Esophagus muscularis mucosa (tissue), 4 donors: ENCODE data around the gene TRAPPC5. TPM values are rescaled to one million over a fixed set of nuclear protein-coding genes. Genes with fewer than 3 reads are reported as not detected.

ENCODE experiments used
- DNase-seq: peaks from one replicate; pipeline ENCODE4 v3.0.0-alpha.2; 2017; ENCODE audit errors: extremely low spot score
- H3K27ac ChIP-seq, 4 donors: fragments of 200-600 bp; sonication (generic); replicated peaks in 1 of 4; 1 replicate in 3 of 4; 2 replicates in 1 of 4; pipeline ENCODE4 v1.5.1; 2016 to 2019; ENCODE audit warnings: mild to moderate bottlenecking in 1 of 4
- H3K27me3 ChIP-seq, 4 donors: fragments of 200-600 bp; sonication (generic); one replicate each; pipeline versions ENCODE4 v1.5.1 to v1.6.0; 2016 to 2019
- H3K36me3 ChIP-seq, 4 donors: fragments of 200-600 bp; sonication (generic); one replicate each; pipeline ENCODE4 v1.5.1; 2016 to 2019
- H3K4me1 ChIP-seq, 4 donors: fragments of 200-600 bp; sonication (generic); one replicate each; pipeline ENCODE4 v1.5.1; 2016 to 2019
- H3K4me3 ChIP-seq, 4 donors: fragments of 200-600 bp; sonication (generic); 1 replicate in 2 of 4; 2 replicates in 2 of 4; pipeline ENCODE4 v1.5.1; 2016 to 2019; ENCODE audit warnings: mild to moderate bottlenecking in 4 of 4, moderate library complexity in 1 of 4
- H3K9me3 ChIP-seq, 4 donors: fragments of 200-600 bp; sonication (generic); 1 replicate in 3 of 4; 2 replicates in 1 of 4; pipeline ENCODE4 v1.5.1; 2016 to 2019
- EP300 ChIP-seq: sonication (generic); formaldehyde crosslinking; IDR thresholded peaks from one replicate; pipeline ENCODE4 v1.6.1; 2017; ENCODE audit warnings: antibody characterized with exemption
- POLR2A ChIP-seq: fragments of 450-650 bp; IDR thresholded peaks from one replicate; pipeline ENCODE4 v1.6.1; 2017; ENCODE audit warnings: antibody characterized with exemption, moderate library complexity, mild to moderate bottlenecking, low read depth
- POLR2AphosphoS5 ChIP-seq, 2 donors: sonication (generic); formaldehyde crosslinking; IDR thresholded peaks; one replicate each; pipeline ENCODE4 v1.6.1; 2017; ENCODE audit warnings: antibody characterized with exemption in 2 of 2
- WGBS: methylation state at CpG from one replicate; pipeline ENCODE4 v1.1.5; 2018; 5-methylcytosine and 5-hydroxymethylcytosine counted together
- intact Hi-C: fragments of 100-400 bp; cut with DNase I; formaldehyde crosslinking; loops from one replicate; pipeline ENCODE4 v1.15.1; 2023
- total RNA-seq, 4 donors: library from RNA; depleted of rRNA; stranded (reverse); fragments of >200 nt; gene quantifications; one replicate each; pipeline versions ENCODE4 v1.1.0 to v1.2.1, GENCODE V29; 2016
- TF ChIP-seq, protein P1 (sequence below), 3 experiments: fragments of 200-600 bp in 2 of 3; fragments of 450-650 bp in 1 of 3; sonication (generic) in 2 of 3; IDR thresholded peaks; one replicate each; pipeline ENCODE4 v1.5.1; 2017 to 2019; ENCODE audit warnings: antibody characterized with exemption in 3 of 3, mild to moderate bottlenecking in 2 of 3, moderate library complexity in 1 of 3

The TRAPPC5 gene
- total RNA-seq, 4 donors from 2014 or later = 12.5 to 84.7 (median 64.8) TPM

DNA sequence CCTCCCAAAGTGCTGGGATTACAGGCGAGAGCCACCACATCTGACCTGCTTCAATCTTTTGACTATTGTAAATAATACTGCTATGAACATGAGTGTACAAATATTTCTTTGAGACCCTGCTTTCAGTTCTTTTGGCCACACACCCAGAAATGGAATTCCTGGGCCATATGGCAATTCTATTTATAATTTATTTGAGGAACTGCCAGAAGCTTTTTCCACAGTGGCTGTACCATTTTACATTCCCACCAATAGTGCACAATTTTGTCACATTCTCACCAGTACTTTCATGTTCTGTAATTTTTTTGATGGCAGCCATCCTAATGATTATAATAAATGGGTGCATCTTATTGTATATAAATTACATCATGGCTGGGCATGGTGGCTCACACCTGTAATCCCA, 35.0 kb downstream of the TRAPPC5 start:
- intact Hi-C loops = no loop called here
- H3K36me3 ChIP-seq = no peaks in the 10 kb centered on the region
- 65% methylated on average over 1 of the region's 1 CpG for WGBS
- no peaks in the 10 kb centered on the region for H3K4me1 ChIP-seq
- H3K27me3 ChIP-seq = peaks cover 0 to 18% (median 0%) of the 10 kb centered on the region in 4 donors
- H3K27ac ChIP-seq = no peak overlapping the region
- DNase-seq = no peak
- TF ChIP-seq POLR2AphosphoS5 (IDR thresholded peaks at IDR 0.05) (no peak), EP300 (no peak), POLR2A (no peak)
- TF ChIP-seq, protein P1, sequence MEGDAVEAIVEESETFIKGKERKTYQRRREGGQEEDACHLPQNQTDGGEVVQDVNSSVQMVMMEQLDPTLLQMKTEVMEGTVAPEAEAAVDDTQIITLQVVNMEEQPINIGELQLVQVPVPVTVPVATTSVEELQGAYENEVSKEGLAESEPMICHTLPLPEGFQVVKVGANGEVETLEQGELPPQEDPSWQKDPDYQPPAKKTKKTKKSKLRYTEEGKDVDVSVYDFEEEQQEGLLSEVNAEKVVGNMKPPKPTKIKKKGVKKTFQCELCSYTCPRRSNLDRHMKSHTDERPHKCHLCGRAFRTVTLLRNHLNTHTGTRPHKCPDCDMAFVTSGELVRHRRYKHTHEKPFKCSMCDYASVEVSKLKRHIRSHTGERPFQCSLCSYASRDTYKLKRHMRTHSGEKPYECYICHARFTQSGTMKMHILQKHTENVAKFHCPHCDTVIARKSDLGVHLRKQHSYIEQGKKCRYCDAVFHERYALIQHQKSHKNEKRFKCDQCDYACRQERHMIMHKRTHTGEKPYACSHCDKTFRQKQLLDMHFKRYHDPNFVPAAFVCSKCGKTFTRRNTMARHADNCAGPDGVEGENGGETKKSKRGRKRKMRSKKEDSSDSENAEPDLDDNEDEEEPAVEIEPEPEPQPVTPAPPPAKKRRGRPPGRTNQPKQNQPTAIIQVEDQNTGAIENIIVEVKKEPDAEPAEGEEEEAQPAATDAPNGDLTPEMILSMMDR (IDR thresholded peaks at IDR 0.05) = no peak
- H3K4me3 ChIP-seq = no peak overlapping the region
- H3K9me3 ChIP-seq = peaks cover 0 to 12% (median 8%) of the 10 kb centered on the region in 4 donors

DNA sequence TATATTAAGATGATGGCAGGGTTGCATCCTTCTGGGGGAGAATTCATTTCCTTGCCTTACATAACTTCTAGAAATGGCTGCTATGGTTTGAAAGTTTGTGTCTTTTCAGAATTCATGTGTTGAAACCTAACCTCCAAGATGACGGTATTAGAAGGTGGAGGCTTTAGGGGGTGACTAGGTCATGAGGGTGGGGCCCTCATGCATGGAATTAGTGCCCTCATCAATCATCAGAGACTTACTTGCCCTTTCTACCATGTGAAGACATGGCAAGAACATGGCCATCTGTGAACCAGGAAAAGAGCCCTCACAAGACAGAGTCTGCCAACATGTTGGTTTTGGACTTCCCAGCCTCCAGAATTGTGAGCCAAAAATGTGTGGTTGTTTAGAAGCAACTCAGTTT, 36.1 kb downstream of the TRAPPC5 start:
- intact Hi-C loops = no loop called here
- H3K4me1 ChIP-seq = no peaks in the 10 kb centered on the region
- H3K9me3 ChIP-seq = peaks cover 0 to 12% (median 8%) of the 10 kb centered on the region in 4 donors
- peaks cover 0 to 15% (median 0%) of the 10 kb centered on the region in 4 donors for H3K27me3 ChIP-seq
- no peaks in the 10 kb centered on the region for H3K36me3 ChIP-seq
- no peak overlapping the region for H3K4me3 ChIP-seq
- TF ChIP-seq EP300 = no peak
- TF ChIP-seq, protein P1 (IDR thresholded peaks at IDR 0.05) = no peak
- no peak for TF ChIP-seq POLR2A
- no peak for TF ChIP-seq POLR2AphosphoS5 (IDR thresholded peaks at IDR 0.05)
- no peak for DNase-seq
- no peak overlapping the region for H3K27ac ChIP-seq
- WGBS = 100% methylated on average over 1 of the region's 1 CpG

DNA sequence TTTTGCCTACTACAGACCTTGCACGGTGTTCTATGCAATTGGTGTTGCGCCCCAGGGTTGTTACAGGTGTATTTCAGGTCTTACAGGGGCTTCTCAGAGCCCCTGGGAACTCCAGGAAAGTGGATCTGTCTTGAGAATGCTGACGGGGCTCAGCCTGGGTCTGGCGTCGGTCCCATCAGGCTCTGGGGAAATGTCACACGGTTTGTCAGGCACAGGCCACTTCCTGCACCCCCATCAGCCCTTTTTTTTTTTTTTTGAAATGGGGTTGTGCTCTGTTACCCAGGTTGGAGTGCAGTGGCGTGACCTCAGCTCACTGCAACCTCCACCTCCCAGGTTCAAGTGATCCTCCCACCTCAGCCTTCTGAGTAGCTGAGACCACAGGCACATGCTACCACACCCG, 38.0 kb downstream of the TRAPPC5 start:
- Histone ChIP-seq H3K36me3 (no peaks in the 10 kb centered on the region), H3K4me1 (no peaks in the 10 kb centered on the region), H3K27ac (no peak overlapping the region), H3K27me3 (peaks cover 0 to 28% (median 0%) of the 10 kb centered on the region in 4 donors), H3K9me3 (peaks cover 0 to 12% (median 8%) of the 10 kb centered on the region in 4 donors), H3K4me3 (no peak overlapping the region)
- DNase-seq = no peak
- TF ChIP-seq POLR2AphosphoS5 (IDR thresholded peaks at IDR 0.05) (no peak), POLR2A (no peak), EP300 (no peak)
- TF ChIP-seq, protein P1 (IDR thresholded peaks at IDR 0.05) = no peak
- intact Hi-C loops = no loop called here
- WGBS = 52% methylated on average over 8 of the region's 8 CpGs

DNA sequence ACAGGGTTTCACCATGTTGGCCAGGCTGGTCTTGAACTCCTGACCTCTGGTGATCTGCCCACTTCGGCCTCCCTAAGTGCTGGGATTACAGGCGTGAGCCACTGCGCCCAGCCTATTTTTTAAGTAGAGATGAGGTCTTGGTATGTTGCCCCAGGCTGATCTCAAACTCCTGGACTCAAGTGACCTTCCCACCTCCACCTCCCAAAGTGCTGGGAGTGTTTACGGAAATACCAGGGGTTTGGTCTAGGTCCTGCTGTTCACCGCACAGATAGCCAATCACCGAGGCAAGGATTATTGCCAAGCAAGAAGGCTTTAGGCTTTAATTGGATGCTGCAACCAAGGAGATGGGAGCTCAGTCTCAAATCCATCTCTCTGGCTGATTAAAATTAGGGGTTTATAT, 39.7 kb downstream of the TRAPPC5 start:
- H3K4me1 ChIP-seq = no peaks in the 10 kb centered on the region
- intact Hi-C loops = no loop called here
- peaks cover 0 to 45% (median 0%) of the 10 kb centered on the region in 4 donors for H3K27me3 ChIP-seq
- H3K36me3 ChIP-seq = no peaks in the 10 kb centered on the region
- peaks cover 0 to 12% (median 8%) of the 10 kb centered on the region in 4 donors for H3K9me3 ChIP-seq
- DNase-seq = no peak
- TF ChIP-seq POLR2AphosphoS5 (IDR thresholded peaks at IDR 0.05) (no peak), EP300 (no peak), POLR2A (no peak)
- TF ChIP-seq, protein P1 (IDR thresholded peaks at IDR 0.05) = no peak
- no peak overlapping the region for H3K27ac ChIP-seq
- WGBS = 85% methylated on average over 6 of the region's 6 CpGs
- no peak overlapping the region for H3K4me3 ChIP-seq

DNA sequence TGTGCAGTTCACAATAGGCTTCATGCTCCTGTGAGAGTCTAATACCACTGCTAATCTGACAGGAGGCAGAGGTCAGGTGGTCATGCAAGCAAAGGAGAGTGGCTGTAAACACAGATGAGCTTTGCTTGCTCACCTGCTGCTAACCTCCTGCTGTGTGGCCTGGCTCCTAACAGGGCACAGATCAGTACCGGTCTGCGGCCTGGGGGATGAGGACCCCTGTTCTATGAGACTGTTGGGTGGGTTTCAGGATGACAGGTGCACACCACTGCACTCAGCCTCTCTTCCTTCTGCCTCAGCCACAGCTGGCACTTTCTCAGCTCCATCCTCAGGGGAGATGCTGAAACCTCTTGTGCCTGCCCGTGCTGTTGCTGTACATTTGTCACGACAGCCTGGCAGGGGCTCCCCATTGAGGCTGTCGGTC, 41.6 kb downstream of the TRAPPC5 start:
- H3K9me3 ChIP-seq = peaks cover 0 to 3% (median 1%) of the 10 kb centered on the region in 4 donors
- TF ChIP-seq POLR2AphosphoS5 (IDR thresholded peaks at IDR 0.05) (no peak), POLR2A (no peak), EP300 (no peak)
- TF ChIP-seq, protein P1 (IDR thresholded peaks at IDR 0.05) = no peak
- H3K27me3 ChIP-seq = peaks cover 0 to 59% (median 0%) of the 10 kb centered on the region in 4 donors
- no peak overlapping the region for H3K27ac ChIP-seq
- H3K36me3 ChIP-seq = no peaks in the 10 kb centered on the region
- no peaks in the 10 kb centered on the region for H3K4me1 ChIP-seq
- 43% methylated on average over 5 of the region's 5 CpGs for WGBS
- no peak for DNase-seq
- intact Hi-C loops = no loop called here
- H3K4me3 ChIP-seq = no peak overlapping the region
